CD4-positive, alpha-beta T cell treated with Interleukin-4 for 1 hour (primary cell): ENCODE measurements around the gene PTN.

ENCODE experiments used
- DNase-seq, 2 donors: peaks; one replicate each; pipeline ENCODE4 v3.0.0-alpha.2; 2020 to 2022

PTN gene, protein sequence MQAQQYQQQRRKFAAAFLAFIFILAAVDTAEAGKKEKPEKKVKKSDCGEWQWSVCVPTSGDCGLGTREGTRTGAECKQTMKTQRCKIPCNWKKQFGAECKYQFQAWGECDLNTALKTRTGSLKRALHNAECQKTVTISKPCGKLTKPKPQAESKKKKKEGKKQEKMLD

DNA sequence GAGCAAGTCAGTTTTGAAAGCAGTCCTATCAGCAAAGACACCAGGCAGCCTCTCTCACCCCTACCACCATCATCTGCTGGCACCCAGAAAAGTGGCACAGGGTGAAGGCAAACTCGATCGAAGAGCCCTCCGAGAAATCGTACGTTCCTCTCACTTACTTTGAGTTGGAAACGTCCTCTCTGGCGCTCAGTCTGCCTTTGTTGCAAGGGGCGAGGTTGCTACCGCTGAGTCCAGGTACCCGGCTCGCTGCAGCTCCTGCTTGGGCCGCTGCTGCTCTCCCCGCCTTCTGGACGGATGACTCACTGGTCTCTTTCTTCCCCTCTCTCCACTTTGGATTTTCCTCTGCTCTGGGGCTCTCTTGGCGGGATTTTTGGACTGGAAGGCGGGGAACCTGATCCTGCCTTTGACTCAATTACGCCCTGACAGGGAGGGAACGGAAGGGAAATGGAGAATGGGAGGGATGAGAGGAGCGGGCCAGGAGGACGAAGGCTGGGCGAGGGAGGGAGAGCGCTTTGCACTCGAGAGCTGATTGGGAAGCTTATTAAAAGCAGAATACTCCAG lies at the start of gene PTN:
TSS of gene PTN (minus strand) at position 453 of the 561 bp plus-strand sequence. CDS start 88,760 bp downstream, outside the sequence.
- no peak for DNase-seq

DNA sequence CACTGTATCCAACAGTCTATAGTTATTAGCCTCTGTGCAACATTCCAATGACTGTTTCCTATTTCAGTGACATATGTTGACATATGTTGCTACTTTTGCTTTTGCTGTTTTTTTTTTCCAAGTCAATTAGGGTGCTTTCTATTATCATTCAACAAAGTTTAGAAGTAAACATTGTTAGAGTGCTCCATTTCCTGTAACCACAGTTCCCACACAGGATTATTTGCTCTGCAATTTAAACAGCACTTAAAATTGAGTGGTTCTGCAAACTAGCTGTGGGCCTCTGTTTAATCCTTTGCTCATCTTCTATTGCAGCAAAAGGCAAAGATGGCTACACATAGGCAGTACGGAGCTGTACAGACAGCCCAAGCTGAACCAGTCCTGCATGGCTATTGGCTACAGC lies 46.5 kb upstream of the PTN start:
- no peak for DNase-seq

DNA sequence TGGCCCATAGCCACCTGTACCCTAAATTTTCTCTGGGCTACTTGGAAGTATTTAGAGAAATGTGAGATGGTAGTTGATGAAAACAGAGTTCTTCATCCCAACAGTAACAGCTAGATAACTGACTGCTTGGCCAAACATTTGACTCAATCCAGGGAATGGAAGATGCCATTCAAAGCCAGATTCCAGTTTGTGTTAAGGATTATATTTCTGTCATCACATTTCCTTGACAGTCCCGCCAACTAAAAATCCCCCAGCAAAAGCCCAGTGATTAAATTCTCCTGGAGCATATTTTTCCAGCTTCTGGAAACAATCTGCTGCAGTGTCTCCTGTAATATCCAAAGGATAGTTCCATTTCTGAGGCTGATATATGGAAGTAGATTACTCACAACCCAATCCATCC lies 45.4 kb upstream of the PTN start:
- DNase-seq, result no peak

DNA sequence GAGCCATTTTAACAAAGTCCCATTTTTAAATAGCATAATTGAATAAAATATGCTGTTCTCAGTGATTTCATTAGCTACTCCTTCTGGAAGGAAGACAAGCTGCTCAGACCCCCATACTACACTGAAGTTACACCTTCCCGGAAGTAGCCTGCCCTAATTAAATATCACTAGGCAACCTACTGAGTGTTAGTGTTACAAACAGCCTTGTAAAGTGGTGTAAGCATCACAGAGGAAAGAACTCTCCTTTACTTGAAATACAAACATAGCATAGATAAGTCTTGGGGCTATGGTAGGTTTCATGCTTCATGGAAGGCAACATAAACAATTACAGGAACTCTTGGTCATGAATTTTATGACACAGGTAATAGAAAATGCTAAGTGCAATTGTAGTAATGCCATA lies 43.4 kb upstream of the PTN start:
- DNase-seq, result no peak

DNA sequence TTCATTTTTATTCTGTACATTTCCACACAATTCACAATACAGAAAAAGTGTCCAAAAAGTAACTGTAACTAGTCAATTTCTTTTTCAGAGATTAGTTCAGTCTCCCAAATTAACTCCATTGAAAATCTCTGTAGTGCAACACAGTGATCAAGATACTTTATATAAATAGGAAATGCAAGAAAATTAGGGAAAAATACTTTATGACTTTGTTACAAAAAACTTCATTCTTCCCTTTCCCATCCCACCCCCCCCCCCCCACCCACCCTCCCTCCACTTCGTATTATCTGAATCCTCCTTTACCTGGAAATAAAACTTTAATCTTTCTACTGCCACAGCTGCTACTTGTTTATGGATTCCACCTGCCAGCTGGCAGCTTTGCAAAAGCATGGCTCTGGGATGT lies 37.5 kb upstream of the PTN start:
- no peak for DNase-seq

DNA sequence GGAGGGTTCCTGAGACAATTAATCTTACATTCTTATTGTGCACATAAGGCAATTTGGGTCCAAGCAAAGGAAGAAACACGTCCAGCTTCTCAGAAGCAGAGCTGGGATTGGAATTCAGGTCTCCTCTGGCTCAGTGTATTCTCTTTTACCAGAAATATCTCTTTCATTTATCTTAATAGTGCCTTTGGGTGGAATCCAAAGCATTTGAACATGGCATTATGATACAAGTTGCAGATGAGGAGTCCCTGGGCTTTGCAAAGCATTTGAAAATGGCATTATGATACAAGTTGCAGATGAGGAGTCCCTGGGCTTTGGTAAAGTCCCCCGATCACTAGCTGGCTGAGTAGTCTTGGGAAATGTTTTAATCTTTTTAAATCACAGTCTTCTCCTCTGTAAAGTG lies 30.0 kb upstream of the PTN start:
- no peak for DNase-seq

DNA sequence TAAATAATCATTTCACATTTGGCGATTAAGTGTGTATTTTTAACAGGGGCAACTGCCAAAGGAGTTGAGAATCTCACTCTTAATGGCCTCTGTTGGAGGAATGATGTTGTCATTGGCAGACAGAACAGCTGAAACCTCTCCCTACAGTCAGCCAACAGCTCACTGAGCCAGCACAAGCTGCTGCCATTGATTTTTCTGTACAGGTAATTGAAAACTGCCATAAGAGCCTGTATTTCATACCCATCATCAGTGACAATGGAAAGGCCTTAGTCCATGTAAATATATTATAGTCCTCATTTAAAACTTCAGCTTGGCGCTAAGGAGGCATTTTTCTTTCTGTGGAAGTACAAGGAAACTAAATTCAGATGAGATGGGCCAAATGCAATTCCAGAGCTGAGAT lies 28.1 kb upstream of the PTN start:
- DNase-seq, result no peak

DNA sequence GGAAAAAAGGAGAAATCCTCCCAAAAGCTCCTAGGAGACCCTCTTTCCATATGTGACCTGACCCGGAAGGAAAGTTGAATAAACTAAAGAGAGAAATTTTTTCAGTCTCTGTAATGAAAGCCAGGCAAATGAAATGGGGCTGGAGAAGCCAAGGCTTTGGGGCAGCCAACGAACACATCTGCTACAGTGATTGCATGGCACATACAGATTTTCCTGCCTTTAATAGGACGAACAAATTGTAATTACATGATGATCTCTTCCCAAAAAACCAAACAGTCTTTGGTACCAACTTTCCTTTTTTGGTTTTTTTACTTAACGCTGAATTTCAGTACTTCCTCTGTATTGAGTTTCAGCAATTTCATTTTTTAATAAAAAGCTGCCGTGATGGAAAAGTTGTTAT lies 23.5 kb upstream of the PTN start:
- DNase-seq, result no peak

DNA sequence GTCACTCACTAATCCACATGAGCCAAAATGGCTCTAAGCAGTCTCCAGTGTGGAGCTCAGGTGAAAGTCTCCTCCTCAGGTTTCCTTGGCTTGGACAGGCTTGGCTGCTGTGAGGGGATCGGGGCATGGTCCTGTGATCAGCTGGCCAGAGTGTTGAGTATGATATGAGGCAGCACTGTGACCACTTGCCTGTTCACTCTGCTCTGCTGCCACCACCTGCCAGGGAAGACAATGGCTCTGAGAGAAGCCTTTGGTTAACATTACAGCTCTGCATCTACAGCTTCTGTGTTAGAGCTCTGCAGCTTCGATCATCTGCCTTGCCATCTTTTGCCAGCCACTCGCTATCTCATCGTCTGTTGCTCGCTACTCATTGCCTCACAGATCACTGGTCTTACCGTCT lies 20.1 kb upstream of the PTN start:
- no peak for DNase-seq

DNA sequence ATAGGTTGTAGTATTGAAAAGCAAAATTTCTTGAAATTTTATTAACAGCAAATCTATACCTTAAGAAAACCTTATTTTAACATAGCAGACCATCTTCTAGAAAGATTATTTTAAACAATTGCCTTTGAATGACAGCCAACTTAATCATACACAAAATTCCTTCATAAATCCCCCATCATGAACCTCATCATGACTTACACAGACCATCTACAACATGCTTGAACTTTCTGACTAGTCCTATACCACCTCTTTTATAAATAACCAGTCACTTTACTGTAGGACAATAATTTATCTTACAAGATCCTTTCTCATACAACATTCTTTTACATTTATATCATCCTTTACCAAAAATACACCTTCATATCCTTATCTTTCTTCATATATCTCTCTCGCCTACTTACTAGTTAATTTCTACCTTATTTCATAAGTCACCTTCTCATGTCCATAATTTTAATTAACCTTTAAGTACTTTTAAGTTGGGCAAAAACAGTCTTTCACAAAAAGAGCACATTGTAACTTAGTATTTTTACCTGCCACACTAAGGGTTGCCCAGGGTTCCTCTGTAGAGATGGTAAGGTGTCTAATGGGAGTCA lies 16.6 kb upstream of the PTN start:
- DNase-seq, result no peak

DNA sequence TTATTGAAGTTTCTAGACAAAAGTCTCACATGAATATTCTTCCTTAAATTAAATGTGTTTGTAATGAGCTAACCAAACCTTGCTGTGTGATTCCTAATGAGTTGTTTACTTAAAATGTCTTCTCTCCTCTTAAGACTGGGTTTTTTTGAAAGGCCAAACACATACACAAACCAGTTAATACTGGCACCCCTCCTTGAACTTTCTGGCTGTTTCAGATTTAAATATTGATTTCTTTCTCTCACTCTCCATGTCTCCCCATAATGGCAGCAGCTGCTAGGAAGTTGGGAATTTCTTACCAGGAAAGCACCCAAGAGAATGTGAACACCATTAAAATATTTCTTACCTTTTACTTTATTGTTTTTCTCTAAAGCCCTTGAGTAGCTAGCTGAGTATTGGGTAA lies 11.4 kb upstream of the PTN start:
- no peak for DNase-seq

DNA sequence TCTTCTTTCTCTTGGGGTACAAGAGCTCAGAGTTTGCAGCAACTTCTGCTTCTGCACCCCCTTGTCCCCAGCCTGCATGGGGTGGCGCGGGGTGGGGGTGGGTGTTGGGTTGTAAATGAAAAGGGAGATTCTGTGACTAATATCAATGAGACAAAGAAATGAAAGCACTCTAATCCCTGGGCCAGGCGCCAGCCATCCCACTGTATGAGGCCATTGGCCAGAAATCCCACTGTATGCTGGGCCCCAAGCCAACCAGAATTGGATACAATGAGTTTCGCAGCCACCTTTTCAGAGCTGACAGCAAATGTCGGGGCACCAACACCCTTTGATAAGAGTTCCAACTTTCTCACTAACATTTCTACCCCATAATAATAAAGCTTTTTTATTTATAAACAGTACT lies 10.9 kb upstream of the PTN start:
- DNase-seq, result no peak

DNA sequence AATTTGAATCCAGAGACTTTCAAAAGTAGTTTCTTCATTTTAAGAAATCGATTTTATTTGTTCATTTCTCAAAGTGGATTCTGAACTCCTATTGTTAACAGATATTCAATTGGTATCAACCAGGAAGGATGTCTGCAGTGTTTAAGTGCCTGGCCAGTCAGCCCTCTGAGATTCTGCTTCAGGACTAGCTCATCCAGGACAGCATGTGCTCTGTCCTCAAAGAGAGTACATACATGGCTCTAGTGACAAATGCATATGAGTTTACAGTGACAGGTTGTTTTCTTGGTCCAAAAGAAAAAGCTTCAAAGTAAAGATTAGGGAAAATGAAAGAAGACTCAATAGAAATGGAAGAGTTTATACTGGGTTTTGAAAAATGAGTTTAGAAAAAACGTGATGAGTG lies 8.4 kb upstream of the PTN start:
- no peak for DNase-seq

DNA sequence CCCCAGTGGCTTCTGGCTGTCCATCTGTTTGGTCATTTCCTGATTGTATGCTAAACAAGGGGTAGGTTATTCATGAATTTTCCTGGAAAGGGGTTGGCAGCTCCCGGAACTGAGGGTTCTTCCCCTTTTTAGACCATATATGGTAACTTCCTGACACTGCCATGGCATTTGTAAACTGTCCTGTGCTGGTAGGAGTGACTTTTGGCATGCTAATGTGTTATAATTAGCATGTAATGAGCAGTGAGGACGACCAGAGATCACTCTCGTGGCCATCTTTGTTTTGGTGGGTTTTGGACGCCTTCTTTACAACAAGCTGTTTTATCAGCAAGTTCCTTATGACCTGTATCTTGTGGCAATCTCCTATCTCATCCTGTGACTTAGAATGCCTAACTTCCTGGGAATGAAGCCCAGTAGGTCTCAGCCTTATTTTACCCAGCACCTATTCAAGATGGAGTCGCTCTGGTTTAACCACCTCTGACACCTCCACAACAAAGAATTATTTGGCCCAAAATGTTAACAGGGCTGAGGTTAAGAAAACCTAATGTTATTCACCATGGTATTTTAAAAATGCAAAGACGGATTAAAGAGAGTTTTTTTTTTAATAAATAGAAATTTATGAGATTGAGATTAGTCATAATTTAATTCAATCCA lies 2.4 kb upstream of the PTN start:
- no peak for DNase-seq

DNA sequence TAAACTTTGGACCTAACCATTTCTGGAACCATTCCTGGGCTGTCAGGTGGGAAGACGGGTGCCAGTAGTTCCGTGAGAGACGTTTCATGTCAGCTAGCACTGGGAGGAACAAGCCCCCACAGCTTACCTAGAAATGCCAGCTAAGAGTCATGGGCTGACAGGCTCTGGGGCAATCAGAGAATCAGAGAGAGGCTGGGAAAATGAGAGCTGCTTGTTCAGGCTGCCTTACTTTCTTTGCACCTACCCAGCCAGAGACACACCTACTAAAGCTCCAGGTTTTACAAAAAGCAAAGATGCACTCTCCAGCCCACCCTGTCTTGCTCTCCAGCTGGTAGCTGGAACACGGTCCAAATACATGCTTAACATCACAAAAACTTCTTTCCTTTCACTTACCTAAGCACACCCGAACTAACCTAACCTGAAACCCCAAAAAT lies 688 bp downstream of the PTN start:
- no peak for DNase-seq

DNA sequence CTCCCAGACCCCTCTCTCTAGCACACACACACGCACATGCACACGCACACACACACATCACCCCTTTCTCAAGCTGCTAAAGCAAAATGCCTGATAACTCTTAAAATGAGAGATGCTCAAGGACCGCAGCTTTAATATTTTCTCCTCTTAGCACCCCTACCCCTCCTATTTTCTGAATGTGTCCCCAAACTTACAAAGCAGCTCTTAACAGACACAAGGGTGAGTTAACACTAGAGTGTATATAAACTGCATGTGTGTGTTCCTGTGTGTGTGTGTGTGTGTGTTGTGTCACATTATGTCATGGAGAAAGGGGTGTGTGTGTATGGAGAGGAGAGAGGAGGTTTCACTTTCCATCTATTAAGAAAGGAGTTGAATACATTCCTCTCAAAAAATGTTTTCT lies 1.3 kb downstream of the PTN start:
- DNase-seq, result no peak

DNA sequence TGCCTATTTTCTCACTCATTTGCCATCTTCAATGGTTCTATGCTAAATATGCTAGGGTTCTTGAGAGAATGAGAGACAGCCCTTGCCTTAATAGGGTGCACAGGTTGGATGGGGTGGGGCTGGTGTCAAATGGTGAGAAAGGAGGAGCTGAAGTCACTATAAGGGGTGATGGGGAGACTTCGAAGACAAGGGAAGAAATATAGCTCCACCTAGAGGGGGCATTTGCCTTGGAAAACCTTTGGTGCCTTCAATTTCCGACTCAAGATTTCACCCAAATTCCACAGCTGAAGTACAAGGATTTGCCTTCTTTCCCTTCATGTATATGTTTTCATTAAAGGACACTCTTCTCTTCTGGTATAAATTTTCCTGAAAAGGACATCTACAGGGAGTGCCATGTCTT lies 5.6 kb downstream of the PTN start:
- no peak for DNase-seq

DNA sequence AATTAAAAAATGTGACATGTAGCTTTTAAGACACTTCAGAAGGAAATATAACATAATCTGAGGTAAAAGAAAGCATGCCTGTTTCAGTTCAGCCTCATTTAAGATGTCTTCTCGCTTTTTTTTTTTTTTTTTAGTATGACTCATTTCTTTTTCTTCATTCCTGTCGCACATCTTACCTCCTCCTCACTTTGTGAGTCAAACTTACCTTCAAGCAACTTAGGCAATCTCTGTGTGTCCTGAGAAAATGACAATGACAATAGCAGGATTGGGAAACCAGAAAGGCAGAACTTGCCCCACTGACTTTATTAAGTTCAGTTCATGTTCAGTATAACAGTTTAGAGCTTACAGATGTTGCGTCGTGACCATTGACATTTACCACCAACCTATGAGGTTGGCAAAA lies 7.7 kb downstream of the PTN start:
- no peak for DNase-seq

DNA sequence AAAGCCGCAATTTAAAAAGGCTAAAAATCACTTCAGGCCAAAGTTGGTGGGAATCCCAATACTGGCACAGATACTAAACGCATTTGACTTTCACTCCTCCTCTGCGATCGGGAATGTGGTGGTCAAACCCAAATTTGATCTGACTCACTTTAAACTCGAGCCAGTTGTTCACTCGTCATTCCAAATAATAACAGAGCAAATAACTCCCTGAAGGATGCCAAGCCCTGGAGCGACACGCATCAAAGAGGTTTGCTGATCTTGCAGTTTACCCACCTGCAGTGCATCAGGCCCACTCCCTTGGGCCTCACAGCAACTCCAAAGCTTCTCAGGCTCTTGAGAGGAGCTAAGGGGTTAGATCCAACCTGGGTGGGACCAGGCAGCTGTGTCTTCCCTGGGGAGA lies 12.2 kb downstream of the PTN start:
- no peak for DNase-seq

DNA sequence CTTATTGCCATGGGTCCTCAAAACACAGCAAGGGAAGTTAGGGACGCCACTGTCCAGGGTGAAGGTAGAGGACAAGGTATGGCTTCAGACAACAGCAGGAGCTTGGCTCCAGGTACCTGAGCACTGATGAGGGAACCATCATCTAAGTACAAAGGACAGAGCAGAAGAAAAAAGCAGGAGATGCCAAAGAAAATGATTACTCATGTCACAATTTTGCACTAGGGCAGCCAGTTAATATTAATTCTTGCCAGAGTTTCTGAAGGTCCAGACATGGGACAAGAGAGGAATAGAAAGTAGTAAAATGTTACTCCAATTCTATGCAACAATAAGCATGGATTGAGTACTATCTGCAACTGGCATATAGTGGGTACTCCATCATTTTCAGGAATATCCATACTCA lies 14.1 kb downstream of the PTN start:
- DNase-seq, result no peak

DNA sequence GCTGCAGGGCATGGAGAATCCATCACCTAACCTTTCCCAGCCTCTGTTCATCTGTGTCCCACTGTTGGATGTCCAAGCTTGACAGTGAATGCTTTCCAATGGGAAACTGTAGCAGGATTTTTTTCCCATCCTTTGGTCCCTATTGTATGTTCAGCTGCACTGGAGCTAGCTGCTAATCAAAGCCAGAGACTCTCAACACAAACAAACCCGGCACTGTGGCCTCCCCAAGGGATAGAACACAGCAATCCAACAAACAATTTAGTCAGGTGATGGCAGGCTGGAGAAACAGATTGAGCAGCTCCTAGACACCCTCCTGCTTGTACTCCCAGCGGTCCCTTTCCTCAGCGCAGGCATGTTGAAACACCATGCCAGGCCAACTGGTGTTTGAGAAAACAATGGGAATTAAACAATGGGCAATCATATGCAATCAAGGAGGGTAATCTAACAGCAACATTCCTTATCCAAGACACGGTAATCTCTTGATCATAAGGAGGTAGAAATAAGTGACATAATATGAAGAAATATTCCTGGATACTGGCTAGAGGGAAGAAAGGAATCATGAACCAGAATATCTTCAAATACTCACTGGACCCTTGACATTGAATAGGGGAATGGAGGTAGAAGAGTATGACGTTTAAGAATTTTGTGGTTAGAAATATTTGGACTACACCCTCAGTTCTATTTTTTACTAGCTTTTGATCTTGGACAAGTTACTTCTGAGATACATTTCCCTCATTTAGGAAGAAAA lies 15.0 kb downstream of the PTN start:
- DNase-seq, result no peak

DNA sequence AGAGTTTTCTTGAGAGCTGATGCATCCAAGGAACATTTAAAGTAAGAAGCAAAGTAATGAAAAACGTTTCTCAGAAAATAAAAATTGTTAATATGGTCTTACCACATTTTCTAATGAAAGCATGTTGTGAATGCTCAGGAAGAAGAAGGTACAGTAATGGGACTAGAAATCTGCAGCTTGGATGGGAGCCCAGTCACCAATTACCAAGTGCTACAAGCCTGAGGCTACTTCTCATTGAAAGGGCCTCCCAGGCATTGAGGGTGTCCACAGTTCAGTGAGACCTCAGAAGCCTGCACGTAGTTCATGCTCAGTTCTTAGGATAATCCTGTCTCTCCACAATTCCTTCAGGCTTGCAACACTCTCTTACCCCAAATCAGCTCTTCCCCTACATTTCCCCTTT lies 17.6 kb downstream of the PTN start:
- DNase-seq, result no peak

DNA sequence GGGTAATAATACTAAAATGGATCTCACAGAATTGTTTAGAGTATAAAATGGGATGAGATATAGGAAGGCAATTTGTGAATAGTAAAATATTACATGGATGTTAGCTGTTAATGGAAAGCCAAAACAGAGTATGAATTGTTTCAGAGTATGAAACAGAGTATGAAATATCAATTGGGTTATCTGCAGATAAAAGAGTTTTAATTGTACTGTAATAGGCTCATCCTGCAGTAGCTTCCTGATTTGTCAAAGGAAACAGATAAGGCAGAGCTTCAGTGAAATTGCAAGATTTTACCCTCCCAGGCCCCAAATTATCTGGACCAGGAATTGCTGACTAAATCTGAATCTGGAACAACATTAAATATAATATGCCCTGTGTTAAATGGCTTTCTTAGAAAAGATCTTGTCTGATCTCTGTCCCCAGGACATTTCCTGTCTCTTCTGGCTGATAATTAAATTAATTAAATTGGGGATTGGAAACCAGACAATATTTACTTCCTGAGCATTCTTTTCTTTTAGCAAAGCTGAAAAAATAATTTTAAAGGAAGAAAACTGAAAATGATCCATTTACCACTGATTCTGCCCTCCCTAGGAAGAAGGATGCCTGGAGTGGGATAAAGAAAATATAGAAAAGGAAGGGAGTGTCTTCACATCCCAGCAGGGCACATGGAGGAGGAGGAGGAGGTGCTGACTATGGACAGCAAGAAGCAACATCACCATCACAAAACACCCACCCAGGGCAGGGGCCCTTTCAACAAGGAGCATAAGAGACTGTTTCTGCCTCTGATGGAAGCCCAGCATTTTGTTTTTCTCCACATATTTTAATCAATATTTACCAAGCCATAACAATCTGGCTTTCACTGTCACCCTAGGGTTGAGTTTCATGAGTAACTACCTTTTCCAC lies 18.5 kb downstream of the PTN start:
- no peak for DNase-seq
